WERI-Rb-1 (cell line): Measurements from ENCODE around the gene CCDC86.
A peak's percentile ranks its signal among the peaks of the same experiment; 100 is the strongest.

Experiments
- DNase-seq: peaks from one replicate; pipeline ENCODE4 v3.0.0-alpha.2; 2020
- H3K27ac ChIP-seq: fragments of 250-450 bp; sonication (Bioruptor Pico); 2 replicates; pipeline ENCODE4 v1.5.1; 2020; ENCODE audit warnings: mild to moderate bottlenecking, moderate library complexity
- H3K27me3 ChIP-seq: fragments of 250-450 bp; sonication (Bioruptor Pico); 2 replicates; pipeline ENCODE4 v1.5.1; 2021; ENCODE audit warnings: mild to moderate bottlenecking, low read depth, moderate library complexity; ENCODE audit not compliant: insufficient read depth, severe bottlenecking
- H3K36me3 ChIP-seq: fragments of 250-450 bp; sonication (Bioruptor Pico); 2 replicates; pipeline ENCODE4 v1.5.1; 2020; ENCODE audit warnings: mild to moderate bottlenecking, moderate library complexity
- H3K4me3 ChIP-seq: 2 replicates; pipeline ENCODE4 v1.5.1; 2011; ENCODE audit warnings: low read depth, mild to moderate bottlenecking, control low read depth, low read length
- H3K9me3 ChIP-seq: fragments of 250-450 bp; sonication (Bioruptor Pico); 2 replicates; pipeline ENCODE4 v1.5.1; 2021; ENCODE audit warnings: mild to moderate bottlenecking, moderate library complexity; ENCODE audit not compliant: severe bottlenecking
- CTCF ChIP-seq: IDR thresholded peaks from 2 replicates; pipeline ENCODE4 v1.5.1; 2011; ENCODE audit warnings: low read depth, mild to moderate bottlenecking, control low read depth, inconsistent platforms, low read length

Gene CCDC86

GRCh38 chr11:60871378-60872061, 29.6 kb downstream of the CCDC86 start:
- Histone ChIP-seq H3K27ac (no peak overlapping the region), H3K27me3 (no peaks in the 10 kb centered on the region), H3K36me3 (no peaks in the 10 kb centered on the region), H3K4me3 (no peak overlapping the region), H3K9me3 (no peaks in the 10 kb centered on the region)
- DNase-seq: peak; percentile 2
- no peak for TF ChIP-seq CTCF

GRCh38 chr11:60872124-60872960, 30.4 kb downstream of the CCDC86 start:
- peak; percentile 3 for DNase-seq
- no peak overlapping the region for H3K4me3 ChIP-seq
- H3K9me3 ChIP-seq: no peaks in the 10 kb centered on the region
- H3K27ac ChIP-seq: no peak overlapping the region
- no peaks in the 10 kb centered on the region for H3K27me3 ChIP-seq
- no peaks in the 10 kb centered on the region for H3K36me3 ChIP-seq
- TF ChIP-seq CTCF: no peak

- DNase-seq: peak; percentile 5
- TF ChIP-seq CTCF: no peak
- H3K27ac ChIP-seq: no peak overlapping the region
Observed at GRCh38 chr11:60872961-60873524, 31.1 kb downstream of the CCDC86 start.

GRCh38 chr11:60873533-60873932, 31.6 kb downstream of the CCDC86 start:
- Histone ChIP-seq H3K27ac (no peak overlapping the region), H3K9me3 (no peaks in the 10 kb centered on the region), H3K27me3 (no peaks in the 10 kb centered on the region), H3K4me3 (no peak overlapping the region), H3K36me3 (no peaks in the 10 kb centered on the region)
- peak; percentile 73 for DNase-seq
- TF ChIP-seq CTCF: no peak

More at GRCh38 chr11:60872961-60873524, 31.1 kb downstream of the CCDC86 start:
- Histone ChIP-seq H3K27me3 (no peaks in the 10 kb centered on the region), H3K4me3 (no peak overlapping the region), H3K36me3 (no peaks in the 10 kb centered on the region), H3K9me3 (no peaks in the 10 kb centered on the region)

DNA sequence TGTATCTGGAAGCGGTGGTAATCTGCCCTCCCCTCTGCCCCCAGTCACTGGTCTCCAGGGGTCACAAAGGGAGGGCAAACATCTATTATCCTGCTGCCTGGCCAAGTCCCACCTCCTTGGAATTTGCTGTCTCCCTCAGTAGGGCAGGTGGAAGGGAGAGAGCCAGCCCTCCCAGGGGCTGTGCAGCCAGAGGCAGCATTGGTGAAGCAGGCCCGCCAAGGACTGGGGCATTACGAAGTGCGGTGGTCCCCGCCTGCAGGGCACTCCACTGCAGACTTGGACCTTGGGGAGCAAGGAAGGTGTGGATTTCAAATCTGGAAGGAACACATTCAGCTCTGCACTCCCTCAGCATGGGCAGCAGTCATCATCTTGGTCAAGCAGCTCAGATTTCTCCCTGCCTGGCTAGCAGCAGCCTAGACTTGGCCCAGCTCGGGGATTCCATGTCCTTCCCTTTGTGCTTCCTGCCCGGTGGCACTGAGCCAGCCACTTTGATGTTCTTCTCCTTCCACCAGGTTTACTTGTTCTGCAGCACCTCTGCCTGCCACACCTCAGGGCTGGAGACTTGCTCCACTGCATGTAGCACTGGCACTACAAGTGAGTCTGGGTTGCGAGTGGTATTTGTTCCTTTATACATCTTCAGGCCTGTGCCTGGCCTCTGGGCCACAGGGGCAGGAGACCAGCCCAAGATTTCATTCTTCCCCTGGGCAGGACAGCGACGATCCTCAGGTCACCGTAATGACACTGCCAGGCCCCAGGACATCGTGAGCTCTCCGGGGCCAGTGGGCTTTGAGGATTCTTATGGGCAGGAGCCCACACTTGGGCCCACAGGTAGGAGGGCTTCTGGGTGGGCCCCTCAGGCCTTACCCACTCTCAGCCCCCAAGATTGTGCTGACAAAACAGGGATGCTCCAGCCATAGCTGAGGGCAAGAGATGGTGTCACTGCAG, 32.8 kb downstream of the CCDC86 start:
- Histone ChIP-seq H3K27me3 (no peaks in the 10 kb centered on the region), H3K27ac (no peak overlapping the region), H3K9me3 (no peaks in the 10 kb centered on the region), H3K4me3 (no peak overlapping the region), H3K36me3 (no peaks in the 10 kb centered on the region; the same call in 1 of the 2 replicates)
- TF ChIP-seq CTCF: no peak
- DNase-seq: no peak
